MM.1S (cell line): ENCODE data around the gene HMGCS2.

ENCODE experiments used
- DNase-seq: peaks from one replicate; pipeline ENCODE4 v3.0.0-alpha.2; 2015
- H2AFZ ChIP-seq: fragments of 300-600 bp; sonication (generic); 2 replicates; pipeline ENCODE4 v1.6.0; 2016; ENCODE audit warnings: antibody characterized with exemption, low read length
- H3F3A ChIP-seq: fragments of 300-600 bp; sonication (generic); 2 replicates; pipeline ENCODE4 v1.6.1; 2016; ENCODE audit warnings: mild to moderate bottlenecking, antibody characterized with exemption, low read length, moderate library complexity, mixed read lengths; ENCODE audit not compliant: insufficient read depth
- H3K27ac ChIP-seq: fragments of 300-600 bp; sonication (generic); 2 replicates; pipeline ENCODE4 v1.5.1; 2016; ENCODE audit warnings: mild to moderate bottlenecking, low read length
- H3K27me3 ChIP-seq: fragments of 300-600 bp; sonication (generic); replicated peaks from 2 replicates; pipeline ENCODE4 v1.6.0; 2016; ENCODE audit warnings: low read length; ENCODE audit not compliant: insufficient read depth
- H3K36me3 ChIP-seq: fragments of 300-600 bp; sonication (generic); replicated peaks from 2 replicates; pipeline ENCODE4 v1.6.1; 2016; ENCODE audit warnings: mild to moderate bottlenecking, low read length, mixed read lengths; ENCODE audit not compliant: insufficient read depth
- H3K4me1 ChIP-seq: fragments of 300-600 bp; sonication (generic); 2 replicates; pipeline ENCODE4 v1.6.1; 2016; ENCODE audit warnings: low read length, mixed read lengths
- H3K4me2 ChIP-seq: fragments of 300-600 bp; sonication (generic); 2 replicates; pipeline ENCODE4 v1.6.0; 2016; ENCODE audit warnings: low read depth, low read length
- H3K4me3 ChIP-seq: fragments of 300-600 bp; sonication (generic); 2 replicates; pipeline ENCODE4 v1.5.1; 2016; ENCODE audit warnings: low read length, mixed read lengths
- H3K79me2 ChIP-seq: fragments of 300-600 bp; sonication (generic); 2 replicates; pipeline ENCODE4 v1.6.1; 2016; ENCODE audit warnings: mixed run types, low read length, mixed read lengths
- H3K9ac ChIP-seq: fragments of 300-600 bp; sonication (generic); 2 replicates; pipeline ENCODE4 v1.6.1; 2016; ENCODE audit warnings: low read length, mixed read lengths
- H3K9me2 ChIP-seq: fragments of 300-600 bp; sonication (generic); replicated peaks from 2 replicates; pipeline ENCODE4 v1.6.1; 2016; ENCODE audit warnings: mild to moderate bottlenecking, low read length, mixed read lengths; ENCODE audit not compliant: insufficient read depth
- H3K9me3 ChIP-seq: fragments of 300-600 bp; sonication (generic); replicated peaks from 2 replicates; pipeline ENCODE4 v1.6.1; 2016; ENCODE audit warnings: mild to moderate bottlenecking, low read length, mixed read lengths; ENCODE audit not compliant: insufficient read depth
- H4K20me1 ChIP-seq: fragments of 300-600 bp; sonication (generic); 2 replicates; pipeline ENCODE4 v1.6.1; 2016; ENCODE audit warnings: mild to moderate bottlenecking, low read length, moderate library complexity, mixed read lengths; ENCODE audit not compliant: insufficient read depth
- EZH2 ChIP-seq: fragments of 300-600 bp; sonication (generic); optimal IDR thresholded peaks from 2 replicates; pipeline ENCODE3; 2017; ENCODE audit warnings: low read depth, mild to moderate bottlenecking, antibody characterized with exemption, low read length, mixed read lengths
- EZH2phosphoT487 ChIP-seq: fragments of 300-600 bp; sonication (generic); IDR thresholded peaks from 2 replicates; pipeline ENCODE4 v1.6.1; 2018; ENCODE audit warnings: antibody characterized with exemption, low read length
- TF ChIP-seq, protein P1 (sequence below): fragments of 300-600 bp; sonication (generic); IDR thresholded peaks from 2 replicates; pipeline ENCODE4 v1.5.1; 2016; ENCODE audit warnings: antibody characterized with exemption, low read length, mixed read lengths

HMGCS2 gene

DNA sequence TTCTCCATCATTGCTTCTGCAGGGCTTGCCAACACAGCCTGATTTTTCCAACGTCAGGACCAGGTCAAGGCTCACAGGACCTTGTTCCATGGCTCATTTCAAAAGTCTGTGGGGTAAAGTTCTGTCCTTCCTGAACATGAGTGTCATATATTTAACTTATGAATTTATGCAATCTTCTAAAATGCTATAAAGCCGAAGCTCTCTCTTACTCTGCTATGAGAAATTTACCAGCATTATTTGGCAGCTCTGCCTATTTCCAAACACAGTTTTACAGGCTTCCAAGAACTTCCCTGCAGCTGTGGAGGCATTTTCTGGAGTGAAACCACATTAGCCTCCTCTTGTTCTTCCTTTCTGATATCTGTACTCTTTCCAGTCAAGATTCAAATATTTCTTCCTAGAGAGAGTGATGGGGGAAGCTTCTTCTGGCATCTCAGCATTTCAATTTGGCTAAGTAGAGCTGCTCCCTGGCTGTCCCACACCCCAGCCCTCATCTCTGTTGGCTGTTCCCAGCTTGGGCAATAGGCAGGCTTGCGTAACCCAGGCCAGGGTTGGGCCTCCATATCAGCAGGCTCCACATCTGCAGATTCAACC lies 15.6 kb upstream of the HMGCS2 start:
- Histone ChIP-seq H3K27me3 (no peaks in the 10 kb centered on the region), H3K4me2 (no peak overlapping the region), H3K9ac (no peak overlapping the region)

GRCh38 chr1:119783354-119784185 lies 14.9 kb upstream of the HMGCS2 start:
- Histone ChIP-seq H3K9me3 (no peaks in the 10 kb centered on the region), H3K27me3 (no peaks in the 10 kb centered on the region), H3K9me2 (no peaks in the 10 kb centered on the region), H4K20me1 (no peaks in the 10 kb centered on the region), H3K79me2 (no peaks in the 10 kb centered on the region), H3K4me1 (peaks cover 17% of the 10 kb centered on the region), H3K4me3 (no peak overlapping the region), H3F3A (no peaks in the 10 kb centered on the region), H3K9ac (no peak overlapping the region), H2AFZ (no peak overlapping the region), H3K4me2 (no peak overlapping the region), H3K27ac (no peak overlapping the region), H3K36me3 (no peaks in the 10 kb centered on the region)
- no peak for DNase-seq
- TF ChIP-seq EZH2: no peak
- TF ChIP-seq, protein P1, sequence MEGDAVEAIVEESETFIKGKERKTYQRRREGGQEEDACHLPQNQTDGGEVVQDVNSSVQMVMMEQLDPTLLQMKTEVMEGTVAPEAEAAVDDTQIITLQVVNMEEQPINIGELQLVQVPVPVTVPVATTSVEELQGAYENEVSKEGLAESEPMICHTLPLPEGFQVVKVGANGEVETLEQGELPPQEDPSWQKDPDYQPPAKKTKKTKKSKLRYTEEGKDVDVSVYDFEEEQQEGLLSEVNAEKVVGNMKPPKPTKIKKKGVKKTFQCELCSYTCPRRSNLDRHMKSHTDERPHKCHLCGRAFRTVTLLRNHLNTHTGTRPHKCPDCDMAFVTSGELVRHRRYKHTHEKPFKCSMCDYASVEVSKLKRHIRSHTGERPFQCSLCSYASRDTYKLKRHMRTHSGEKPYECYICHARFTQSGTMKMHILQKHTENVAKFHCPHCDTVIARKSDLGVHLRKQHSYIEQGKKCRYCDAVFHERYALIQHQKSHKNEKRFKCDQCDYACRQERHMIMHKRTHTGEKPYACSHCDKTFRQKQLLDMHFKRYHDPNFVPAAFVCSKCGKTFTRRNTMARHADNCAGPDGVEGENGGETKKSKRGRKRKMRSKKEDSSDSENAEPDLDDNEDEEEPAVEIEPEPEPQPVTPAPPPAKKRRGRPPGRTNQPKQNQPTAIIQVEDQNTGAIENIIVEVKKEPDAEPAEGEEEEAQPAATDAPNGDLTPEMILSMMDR: no peak
- TF ChIP-seq EZH2phosphoT487: no peak

More for the DNA sequence above, 15.6 kb upstream of the HMGCS2 start:
- Histone ChIP-seq H3K9me2 (no peaks in the 10 kb centered on the region), H3K9me3 (no peaks in the 10 kb centered on the region), H3K4me1 (peaks cover 17% of the 10 kb centered on the region), H3K4me3 (no peak overlapping the region), H3K79me2 (no peaks in the 10 kb centered on the region), H2AFZ (no peak overlapping the region), H4K20me1 (no peaks in the 10 kb centered on the region), H3F3A (no peaks in the 10 kb centered on the region), H3K36me3 (no peaks in the 10 kb centered on the region), H3K27ac (no peak overlapping the region)
- no peak for TF ChIP-seq EZH2
- TF ChIP-seq, protein P1: no peak
- no peak for TF ChIP-seq EZH2phosphoT487
- no peak for DNase-seq

- H3K36me3 ChIP-seq: no peaks in the 10 kb centered on the region
- H3K9ac ChIP-seq: no peak overlapping the region
- H4K20me1 ChIP-seq: no peaks in the 10 kb centered on the region
- H3K79me2 ChIP-seq: no peaks in the 10 kb centered on the region
- no peak overlapping the region for H3K27ac ChIP-seq
- peaks cover 14% of the 10 kb centered on the region for H3K4me1 ChIP-seq
- no peak overlapping the region for H3K4me3 ChIP-seq
- no peaks in the 10 kb centered on the region for H3K27me3 ChIP-seq
- no peak for TF ChIP-seq EZH2phosphoT487
- DNase-seq: no peak
- no peaks in the 10 kb centered on the region for H3K9me2 ChIP-seq
- H2AFZ ChIP-seq: no peak overlapping the region
- H3K4me2 ChIP-seq: no peak overlapping the region
- no peaks in the 10 kb centered on the region for H3K9me3 ChIP-seq
- H3F3A ChIP-seq: no peaks in the 10 kb centered on the region
Measured at GRCh38 chr1:119782631-119783325, 14.1 kb upstream of the HMGCS2 start.
